ENCODE measurements around the gene PLEKHA4. TPM values are rescaled to one million over a fixed set of nuclear protein-coding genes. Genes with fewer than 3 reads are reported as not detected.

The PLEKHA4 gene
- total and polyA plus RNA-seq, 9 of the 15 experiments (the other 6 are each of a cell fraction or from before 2014, with no cell fraction given): 0.07 to 30.8 (median 11.4) TPM

DNA sequence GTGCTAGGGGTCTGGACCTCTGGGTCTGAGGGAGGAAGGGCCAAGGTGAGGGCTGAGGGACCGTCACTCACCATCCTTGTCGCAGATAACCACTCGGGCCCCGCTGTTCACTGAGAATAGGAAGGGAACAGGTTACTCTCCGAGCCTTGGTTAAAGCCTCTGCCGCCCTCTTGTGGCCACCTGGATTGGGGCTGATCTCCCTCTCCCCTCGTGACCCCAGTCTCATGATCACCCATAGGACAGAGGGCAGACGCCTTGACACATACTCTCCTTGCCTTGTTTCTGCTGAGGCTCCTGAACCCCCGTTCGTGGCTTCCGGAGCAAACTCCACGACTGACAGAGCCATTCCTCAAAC lies 32.7 kb downstream of the PLEKHA4 start (continued):
- TF ChIP-seq, protein P1, sequence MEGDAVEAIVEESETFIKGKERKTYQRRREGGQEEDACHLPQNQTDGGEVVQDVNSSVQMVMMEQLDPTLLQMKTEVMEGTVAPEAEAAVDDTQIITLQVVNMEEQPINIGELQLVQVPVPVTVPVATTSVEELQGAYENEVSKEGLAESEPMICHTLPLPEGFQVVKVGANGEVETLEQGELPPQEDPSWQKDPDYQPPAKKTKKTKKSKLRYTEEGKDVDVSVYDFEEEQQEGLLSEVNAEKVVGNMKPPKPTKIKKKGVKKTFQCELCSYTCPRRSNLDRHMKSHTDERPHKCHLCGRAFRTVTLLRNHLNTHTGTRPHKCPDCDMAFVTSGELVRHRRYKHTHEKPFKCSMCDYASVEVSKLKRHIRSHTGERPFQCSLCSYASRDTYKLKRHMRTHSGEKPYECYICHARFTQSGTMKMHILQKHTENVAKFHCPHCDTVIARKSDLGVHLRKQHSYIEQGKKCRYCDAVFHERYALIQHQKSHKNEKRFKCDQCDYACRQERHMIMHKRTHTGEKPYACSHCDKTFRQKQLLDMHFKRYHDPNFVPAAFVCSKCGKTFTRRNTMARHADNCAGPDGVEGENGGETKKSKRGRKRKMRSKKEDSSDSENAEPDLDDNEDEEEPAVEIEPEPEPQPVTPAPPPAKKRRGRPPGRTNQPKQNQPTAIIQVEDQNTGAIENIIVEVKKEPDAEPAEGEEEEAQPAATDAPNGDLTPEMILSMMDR (IDR thresholded peaks at IDR 0.05 in 2 of 3, conservative IDR thresholded peaks at IDR 0.05 in 1 of 3; ENCODE audit: insufficient read depth in 2 of 3, low read depth in 1 of 3, low read length in 3 of 3): peak; percentile 94 to 97 (median 96)
- peak; percentile 29; the same call in 1 of the 2 replicates for TF ChIP-seq CBFA2T2 (conservative IDR thresholded peaks at IDR 0.05)
- TF ChIP-seq, protein P2, sequence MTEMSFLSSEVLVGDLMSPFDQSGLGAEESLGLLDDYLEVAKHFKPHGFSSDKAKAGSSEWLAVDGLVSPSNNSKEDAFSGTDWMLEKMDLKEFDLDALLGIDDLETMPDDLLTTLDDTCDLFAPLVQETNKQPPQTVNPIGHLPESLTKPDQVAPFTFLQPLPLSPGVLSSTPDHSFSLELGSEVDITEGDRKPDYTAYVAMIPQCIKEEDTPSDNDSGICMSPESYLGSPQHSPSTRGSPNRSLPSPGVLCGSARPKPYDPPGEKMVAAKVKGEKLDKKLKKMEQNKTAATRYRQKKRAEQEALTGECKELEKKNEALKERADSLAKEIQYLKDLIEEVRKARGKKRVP (CRISPR knock-in tag; IDR thresholded peaks at IDR 0.05): no peak
- peak; percentile 23; the same call in 1 of the 2 replicates for TF ChIP-seq KLF6 (CRISPR knock-in tag; IDR thresholded peaks at IDR 0.05; ENCODE audit: borderline replicate concordance)
- TF ChIP-seq TCF3 (CRISPR knock-in tag; IDR thresholded peaks at IDR 0.05): peak; percentile 15; the same call in 1 of the 2 replicates
- TF ChIP-seq, protein P3, sequence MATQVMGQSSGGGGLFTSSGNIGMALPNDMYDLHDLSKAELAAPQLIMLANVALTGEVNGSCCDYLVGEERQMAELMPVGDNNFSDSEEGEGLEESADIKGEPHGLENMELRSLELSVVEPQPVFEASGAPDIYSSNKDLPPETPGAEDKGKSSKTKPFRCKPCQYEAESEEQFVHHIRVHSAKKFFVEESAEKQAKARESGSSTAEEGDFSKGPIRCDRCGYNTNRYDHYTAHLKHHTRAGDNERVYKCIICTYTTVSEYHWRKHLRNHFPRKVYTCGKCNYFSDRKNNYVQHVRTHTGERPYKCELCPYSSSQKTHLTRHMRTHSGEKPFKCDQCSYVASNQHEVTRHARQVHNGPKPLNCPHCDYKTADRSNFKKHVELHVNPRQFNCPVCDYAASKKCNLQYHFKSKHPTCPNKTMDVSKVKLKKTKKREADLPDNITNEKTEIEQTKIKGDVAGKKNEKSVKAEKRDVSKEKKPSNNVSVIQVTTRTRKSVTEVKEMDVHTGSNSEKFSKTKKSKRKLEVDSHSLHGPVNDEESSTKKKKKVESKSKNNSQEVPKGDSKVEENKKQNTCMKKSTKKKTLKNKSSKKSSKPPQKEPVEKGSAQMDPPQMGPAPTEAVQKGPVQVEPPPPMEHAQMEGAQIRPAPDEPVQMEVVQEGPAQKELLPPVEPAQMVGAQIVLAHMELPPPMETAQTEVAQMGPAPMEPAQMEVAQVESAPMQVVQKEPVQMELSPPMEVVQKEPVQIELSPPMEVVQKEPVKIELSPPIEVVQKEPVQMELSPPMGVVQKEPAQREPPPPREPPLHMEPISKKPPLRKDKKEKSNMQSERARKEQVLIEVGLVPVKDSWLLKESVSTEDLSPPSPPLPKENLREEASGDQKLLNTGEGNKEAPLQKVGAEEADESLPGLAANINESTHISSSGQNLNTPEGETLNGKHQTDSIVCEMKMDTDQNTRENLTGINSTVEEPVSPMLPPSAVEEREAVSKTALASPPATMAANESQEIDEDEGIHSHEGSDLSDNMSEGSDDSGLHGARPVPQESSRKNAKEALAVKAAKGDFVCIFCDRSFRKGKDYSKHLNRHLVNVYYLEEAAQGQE (IDR thresholded peaks at IDR 0.05; ENCODE audit: borderline replicate concordance): peak; percentile 95
- TF ChIP-seq, protein P3 (CRISPR knock-in tag; IDR thresholded peaks at IDR 0.05; ENCODE audit: low read depth): no peak
- no peak for TF ChIP-seq SMARCB1 (IDR thresholded peaks at IDR 0.05; ENCODE audit: insufficient read length, low read depth)
- no peak for TF ChIP-seq MIER1 (IDR thresholded peaks at IDR 0.05; ENCODE audit: low read depth)
- no peak for TF ChIP-seq SREBF1 (IDR thresholded peaks at IDR 0.05; ENCODE audit: borderline replicate concordance, low read depth, low read length)
- peak; percentile 71 for TF ChIP-seq MEIS2 (IDR thresholded peaks at IDR 0.05; ENCODE audit: partially characterized antibody)
- TF ChIP-seq SMARCA4 (IDR thresholded peaks at IDR 0.05): no peak
- TF ChIP-seq LEF1 (IDR thresholded peaks at IDR 0.05): no peak
- TF ChIP-seq, protein P4, sequence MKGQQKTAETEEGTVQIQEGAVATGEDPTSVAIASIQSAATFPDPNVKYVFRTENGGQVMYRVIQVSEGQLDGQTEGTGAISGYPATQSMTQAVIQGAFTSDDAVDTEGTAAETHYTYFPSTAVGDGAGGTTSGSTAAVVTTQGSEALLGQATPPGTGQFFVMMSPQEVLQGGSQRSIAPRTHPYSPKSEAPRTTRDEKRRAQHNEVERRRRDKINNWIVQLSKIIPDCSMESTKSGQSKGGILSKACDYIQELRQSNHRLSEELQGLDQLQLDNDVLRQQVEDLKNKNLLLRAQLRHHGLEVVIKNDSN (CRISPR knock-in tag; IDR thresholded peaks at IDR 0.05): peak; percentile 93
- TF ChIP-seq RB1 (IDR thresholded peaks at IDR 0.05; ENCODE audit: low read depth): peak; percentile 70; the same call in 1 of the 2 replicates
- no peak; the same call in 1 of the 2 replicates for TF ChIP-seq ZNF384 (IDR thresholded peaks at IDR 0.05; ENCODE audit: low read depth, low read length)
- no peak for TF ChIP-seq NFXL1 (CRISPR knock-in tag; IDR thresholded peaks at IDR 0.05)
